HG02852 (cell line): ENCODE data around the gene C4A.
"Not testable (repeated sequence)": the region's sequence is repeated elsewhere in the genome, so short reads cannot be mapped to it uniquely, and the experiment has no call there.

Experiments used
- ATAC-seq: cut with Tn5 transposase; IDR thresholded peaks from one replicate; pipeline ENCODE4 v1.9.1; 2021; ENCODE audit warnings: mild to moderate bottlenecking, moderate library complexity; ENCODE audit not compliant: unreplicated experiment

C4A gene

DNA sequence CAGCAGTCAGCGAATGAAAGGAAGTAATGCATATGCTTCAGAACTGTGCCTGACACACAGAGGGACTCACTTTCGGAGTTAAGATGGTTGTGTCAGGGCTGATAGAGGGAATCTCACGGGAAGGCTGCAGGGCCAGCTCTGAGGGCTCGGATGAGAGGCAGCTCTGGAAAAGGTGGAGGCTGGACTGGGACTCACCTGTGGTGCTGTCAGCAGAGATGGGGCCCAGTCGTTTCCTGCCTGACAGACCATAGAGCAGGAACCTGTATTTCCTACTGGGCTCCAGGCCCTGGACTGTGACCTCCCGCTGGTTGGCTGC lies 65.6 kb downstream of the C4A start:
- ATAC-seq = no peak

DNA sequence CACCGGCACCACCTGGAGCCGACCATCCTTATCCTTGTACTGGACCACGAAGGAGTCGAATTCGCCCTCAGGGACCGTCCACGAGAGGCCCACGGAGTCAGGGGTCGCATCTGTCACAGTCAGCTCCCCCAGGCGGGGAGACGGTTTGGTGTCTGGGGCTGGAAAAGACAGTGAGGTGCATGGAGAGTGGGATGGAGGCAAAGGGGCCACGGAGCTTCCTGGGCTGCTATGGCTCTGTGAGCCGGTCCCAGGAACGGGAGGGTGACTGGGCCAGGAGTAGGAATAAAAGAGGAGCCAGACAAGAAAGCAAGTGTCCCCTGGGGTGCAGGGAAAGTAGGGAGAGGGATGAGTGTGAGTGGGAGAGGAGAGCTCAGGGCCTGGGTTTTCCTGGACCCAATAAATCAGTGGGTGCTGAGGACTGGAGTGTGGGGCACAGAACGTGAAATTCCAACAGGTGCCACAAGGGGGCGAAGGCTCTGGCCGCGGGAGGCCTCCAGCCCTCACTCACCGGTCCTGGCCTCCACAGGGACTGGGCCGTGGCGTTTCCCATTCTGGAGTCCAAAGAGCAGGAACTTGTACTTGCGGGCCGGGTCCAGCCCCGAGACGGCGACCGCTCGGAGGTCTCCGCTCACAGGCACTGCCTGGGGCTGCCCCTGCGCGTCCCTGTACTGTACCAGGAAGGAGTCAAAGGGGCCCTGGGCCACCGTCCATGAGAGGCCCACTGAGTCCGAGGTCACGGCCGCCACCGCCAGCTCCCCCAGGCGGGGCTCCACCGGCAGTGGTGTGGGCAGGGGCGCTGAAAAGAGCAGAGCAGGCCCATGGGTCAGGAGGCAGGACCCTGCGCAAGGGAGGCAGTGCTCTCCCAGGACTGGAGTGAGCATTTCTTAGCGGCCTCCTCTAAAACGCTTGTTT lies 66.3 kb downstream of the C4A start:
- ATAC-seq = no peak

DNA sequence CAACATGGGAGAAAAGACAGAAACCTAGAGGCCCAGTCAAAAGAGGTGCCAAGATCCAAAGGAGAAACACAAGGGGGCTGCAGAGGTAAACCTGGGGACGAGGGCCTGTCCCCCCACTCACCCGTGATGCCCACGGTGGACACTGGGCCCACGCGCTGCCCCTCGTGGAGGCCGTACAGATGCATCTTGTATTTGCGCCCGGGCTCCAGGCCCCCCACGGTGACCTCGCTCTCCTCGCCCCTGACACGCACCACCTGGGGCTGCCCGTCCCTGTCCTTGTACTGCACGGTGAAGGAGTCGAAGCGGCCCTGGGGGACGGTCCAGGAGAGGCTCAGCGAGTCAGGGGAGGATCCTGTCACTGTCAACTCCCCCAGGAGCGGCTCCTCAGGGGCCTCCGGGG lies 67.3 kb downstream of the C4A start:
- not testable (repeated sequence) for ATAC-seq

GRCh38 chr6:32049736-32050135 lies 67.9 kb downstream of the C4A start:
- not testable (repeated sequence) for ATAC-seq

DNA sequence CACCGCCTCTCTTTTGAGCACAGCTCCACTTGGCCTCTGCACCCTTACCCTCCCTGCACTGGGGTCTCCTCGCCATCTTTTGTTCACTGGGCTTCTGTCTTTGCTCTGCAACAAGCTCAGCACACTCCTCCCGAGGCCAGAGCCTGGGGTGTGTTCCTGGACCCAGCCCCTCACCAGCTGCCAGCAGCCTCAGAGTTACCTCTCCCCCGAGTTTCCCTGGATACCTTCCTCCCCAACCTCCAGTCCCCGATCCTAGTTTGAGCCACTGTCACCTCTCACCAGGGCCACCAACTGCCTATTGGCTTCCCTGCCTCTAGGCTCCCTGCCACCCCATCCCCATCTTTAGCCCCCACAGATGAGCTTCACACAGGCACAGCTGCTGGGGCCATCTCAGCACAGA lies 68.7 kb downstream of the C4A start:
- no peak for ATAC-seq
